Measurements from ENCODE around the gene LYAR.

LYAR gene

GRCh38 chr4:4323705-4324534 is 34.0 kb upstream of the LYAR start:
- no peak for TF ChIP-seq CTCF (IDR thresholded peaks at IDR 0.05; ENCODE audit: low read depth, low read length)
- H3K4me3 ChIP-seq (ENCODE audit: low read depth, low read length), result no peak overlapping the region

GRCh38 chr4:4321951-4322688 is 32.2 kb upstream of the LYAR start:
- TF ChIP-seq CTCF (IDR thresholded peaks at IDR 0.05; ENCODE audit: low read depth, low read length), result no peak
- no peak overlapping the region for H3K4me3 ChIP-seq (ENCODE audit: low read depth, low read length)

- no peak overlapping the region for H3K4me3 ChIP-seq (ENCODE audit: low read depth, low read length)
Observed at GRCh38 chr4:4320951-4321714, 31.2 kb upstream of the LYAR start.

GRCh38 chr4:4320528-4320927 is 30.6 kb upstream of the LYAR start:
- H3K4me3 ChIP-seq (ENCODE audit: low read depth, low read length), result no peak overlapping the region
- no peak for TF ChIP-seq CTCF (IDR thresholded peaks at IDR 0.05; ENCODE audit: low read depth, low read length)

More at GRCh38 chr4:4320951-4321714, 31.2 kb upstream of the LYAR start:
- TF ChIP-seq CTCF (IDR thresholded peaks at IDR 0.05; ENCODE audit: low read depth, low read length), result no peak

- no peak overlapping the region for H3K4me3 ChIP-seq (ENCODE audit: low read depth, low read length)
Observed at GRCh38 chr4:4317496-4318232, 27.7 kb upstream of the LYAR start.

GRCh38 chr4:4316150-4316495 is 26.2 kb upstream of the LYAR start:
- no peak overlapping the region for H3K4me3 ChIP-seq (ENCODE audit: low read depth, low read length)
- TF ChIP-seq CTCF (IDR thresholded peaks at IDR 0.05; ENCODE audit: low read depth, low read length), result no peak

More at GRCh38 chr4:4317496-4318232, 27.7 kb upstream of the LYAR start:
- no peak for TF ChIP-seq CTCF (IDR thresholded peaks at IDR 0.05; ENCODE audit: low read depth, low read length)
